Ishikawa (cell line): Measurements from ENCODE around the gene TM2D3.

Experiments
- CEBPB ChIP-seq: IDR thresholded peaks from 2 replicates; pipeline ENCODE4 v1.6.1; 2012
- CREB1 ChIP-seq: IDR thresholded peaks from 2 replicates; pipeline ENCODE4 v1.6.1; 2012; ENCODE audit warnings: low read depth
- EGR1 ChIP-seq: IDR thresholded peaks from 2 replicates; pipeline ENCODE4 v1.6.1; 2012
- EP300 ChIP-seq: IDR thresholded peaks from 2 replicates; pipeline ENCODE4 v1.6.1; 2012; ENCODE audit warnings: borderline replicate concordance
- FOXM1 ChIP-seq: IDR thresholded peaks from 2 replicates; pipeline ENCODE4 v1.6.1; 2012; ENCODE audit warnings: low read depth, borderline replicate concordance
- MAX ChIP-seq: IDR thresholded peaks from 2 replicates; pipeline ENCODE4 v1.6.1; 2012
- NFIC ChIP-seq: IDR thresholded peaks from 2 replicates; pipeline ENCODE4 v1.6.1; 2012
- RAD21 ChIP-seq: IDR thresholded peaks from 2 replicates; pipeline ENCODE4 v1.6.1; 2012; ENCODE audit warnings: low read depth
- REST ChIP-seq: IDR thresholded peaks from 2 replicates; pipeline ENCODE4 v1.6.1; 2012; ENCODE audit warnings: low read depth, mild to moderate bottlenecking
- TAF1 ChIP-seq: IDR thresholded peaks from 2 replicates; pipeline ENCODE4 v1.6.1; 2012; ENCODE audit warnings: low read depth, mild to moderate bottlenecking
- TCF12 ChIP-seq: IDR thresholded peaks from 2 replicates; pipeline ENCODE4 v1.6.1; 2012; ENCODE audit warnings: low read depth
- TEAD4 ChIP-seq: IDR thresholded peaks from 2 replicates; pipeline ENCODE4 v1.6.1; 2012
- USF1 ChIP-seq: IDR thresholded peaks from 2 replicates; pipeline ENCODE4 v1.6.1; 2012
- YY1 ChIP-seq: IDR thresholded peaks from 2 replicates; pipeline ENCODE4 v1.6.1; 2012; ENCODE audit warnings: low read depth
- ZBTB7A ChIP-seq: IDR thresholded peaks from 2 replicates; pipeline ENCODE4 v1.6.1; 2012; ENCODE audit warnings: low read depth

TM2D3 gene

DNA sequence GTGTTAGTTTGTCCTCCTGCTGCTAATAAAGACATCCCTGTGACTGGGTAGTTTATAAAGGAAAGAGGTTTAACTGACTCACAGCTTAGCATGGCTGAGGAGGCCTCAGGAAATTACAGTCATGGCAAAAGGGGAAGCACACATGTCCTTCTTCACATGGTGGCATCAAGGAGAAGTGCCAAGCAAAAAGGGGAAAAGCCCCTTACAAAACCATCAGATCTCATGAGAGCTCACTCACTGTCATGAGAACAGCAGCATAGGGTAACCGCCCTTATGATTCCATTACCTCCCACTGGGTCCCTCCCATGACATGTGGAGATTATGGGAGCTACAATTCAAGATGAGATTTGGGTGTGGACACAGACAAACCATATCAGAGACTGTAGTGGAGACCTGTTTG, 27.0 kb downstream of the TM2D3 start:
- TF ChIP-seq USF1 (no peak), TEAD4 (no peak), RAD21 (no peak), CEBPB (no peak), MAX (no peak), TCF12 (no peak), ZBTB7A (no peak), CREB1 (no peak), FOXM1 (no peak)

DNA sequence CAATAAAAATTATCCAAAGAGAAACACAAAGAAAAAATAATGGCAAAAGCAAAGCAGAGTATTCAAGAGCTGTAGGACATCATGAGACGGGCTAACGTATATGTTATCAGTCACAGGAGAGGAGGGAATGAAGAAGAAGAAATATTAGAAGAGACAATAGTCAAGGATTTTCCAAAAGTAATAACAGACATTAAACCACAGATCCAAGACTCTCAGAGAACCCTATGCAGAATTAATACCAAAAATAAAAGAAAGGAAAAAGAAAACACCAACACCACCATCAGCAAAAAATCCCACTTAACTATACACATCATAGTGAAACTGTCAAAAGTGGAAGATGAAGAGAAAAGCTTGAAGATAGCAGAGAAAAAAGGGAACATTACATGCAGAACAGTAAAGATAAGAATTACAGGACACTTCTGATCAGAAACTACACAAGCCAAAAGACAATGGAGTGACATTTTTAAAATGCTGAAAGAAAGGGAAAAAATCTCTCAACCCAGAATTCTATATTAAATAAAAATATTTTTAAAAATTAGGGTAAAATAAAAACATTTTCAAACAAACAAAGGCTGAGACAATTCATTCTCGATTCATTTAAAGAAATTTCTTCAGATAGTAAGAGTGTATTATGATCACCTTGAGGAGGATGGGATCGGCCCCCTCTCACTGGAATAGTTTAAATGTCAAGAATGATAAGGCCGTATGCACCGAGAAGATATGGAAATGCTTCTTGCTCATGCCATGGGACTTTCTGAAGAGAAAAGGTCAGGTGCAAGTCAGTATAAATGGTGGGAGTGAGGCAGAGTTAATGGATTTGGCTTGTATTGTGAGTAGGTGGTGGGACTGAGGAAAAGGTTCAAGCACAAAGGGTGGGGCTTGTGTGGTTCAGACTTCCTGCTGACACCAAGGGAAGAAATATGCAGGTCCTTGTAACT, 28.5 kb downstream of the TM2D3 start:
- TF ChIP-seq MAX (no peak), TCF12 (no peak), REST (no peak), CREB1 (no peak), TEAD4 (no peak), NFIC (no peak), TAF1 (no peak), RAD21 (no peak), ZBTB7A (no peak), EGR1 (no peak), EP300 (no peak), FOXM1 (no peak), USF1 (no peak), YY1 (no peak), CEBPB (no peak)

DNA sequence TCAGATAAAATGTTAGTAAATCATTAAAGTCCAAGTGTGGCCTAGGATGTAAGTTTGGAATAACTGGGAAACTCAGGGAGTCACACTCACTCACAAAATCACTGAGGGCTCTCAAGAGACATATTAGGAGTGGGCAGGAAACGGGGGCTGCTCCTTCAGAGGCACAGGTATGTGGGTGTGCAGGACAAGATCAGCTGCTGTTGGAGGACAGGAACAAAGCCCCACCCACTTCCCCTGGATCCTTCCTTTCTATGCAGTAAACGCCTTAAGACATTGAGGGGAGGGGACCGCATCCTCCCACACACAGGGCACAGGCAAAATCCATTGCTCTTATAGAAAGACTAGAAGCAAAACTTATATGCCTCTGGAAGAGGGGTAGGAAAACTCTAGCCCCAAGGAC, 30.2 kb downstream of the TM2D3 start:
- TF ChIP-seq USF1 = no peak
- no peak for TF ChIP-seq MAX
- no peak for TF ChIP-seq RAD21
- TF ChIP-seq EGR1 = no peak
- no peak for TF ChIP-seq YY1
- no peak for TF ChIP-seq TAF1
- no peak for TF ChIP-seq ZBTB7A
- no peak for TF ChIP-seq NFIC
- no peak for TF ChIP-seq EP300
- no peak for TF ChIP-seq CREB1
- TF ChIP-seq CEBPB = no peak
- TF ChIP-seq REST = no peak
- no peak for TF ChIP-seq TEAD4
- TF ChIP-seq TCF12 = no peak
- no peak for TF ChIP-seq FOXM1

GRCh38 chr15:101620671-101621070, 31.5 kb downstream of the TM2D3 start:
- TF ChIP-seq CEBPB = no peak
- no peak for TF ChIP-seq REST
- TF ChIP-seq CREB1 = no peak
